Effector CD8-positive, alpha-beta T cell (primary cell): ENCODE measurements around the gene WDR45B.

Experiments
- DNase-seq: peaks from one replicate; lab custom pipeline; 2025; lab: John Stamatoyannopoulos, UW

WDR45B gene

DNA sequence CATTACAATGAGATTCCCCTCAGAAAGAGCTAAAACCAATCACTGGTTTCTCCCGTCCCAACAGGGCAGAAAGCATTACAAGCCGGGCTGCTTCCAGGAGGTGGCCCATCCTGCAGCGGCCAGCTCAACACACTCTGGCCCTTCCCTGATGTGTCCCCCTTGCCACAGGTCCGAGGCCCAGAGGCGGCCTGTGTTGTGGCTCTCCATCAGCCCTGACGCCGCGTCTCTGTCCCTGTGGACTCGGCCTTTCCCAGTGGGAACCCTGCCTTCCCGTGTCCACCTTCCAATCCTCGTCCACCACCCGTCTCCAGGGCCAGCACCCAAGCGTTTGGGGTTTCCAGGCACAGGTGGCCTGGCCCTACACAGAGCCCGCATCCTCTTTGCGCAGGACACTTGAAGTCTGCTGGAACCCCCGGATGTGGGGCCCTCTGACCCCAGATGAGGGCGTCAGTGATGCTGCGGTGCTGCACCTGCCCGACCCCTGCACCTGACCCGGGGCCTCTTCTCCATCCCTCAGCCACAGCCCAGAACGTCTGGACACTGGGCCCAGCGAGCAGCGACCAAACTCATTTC, 29.2 kb upstream of the WDR45B start:
- DNase-seq: no peak

DNA sequence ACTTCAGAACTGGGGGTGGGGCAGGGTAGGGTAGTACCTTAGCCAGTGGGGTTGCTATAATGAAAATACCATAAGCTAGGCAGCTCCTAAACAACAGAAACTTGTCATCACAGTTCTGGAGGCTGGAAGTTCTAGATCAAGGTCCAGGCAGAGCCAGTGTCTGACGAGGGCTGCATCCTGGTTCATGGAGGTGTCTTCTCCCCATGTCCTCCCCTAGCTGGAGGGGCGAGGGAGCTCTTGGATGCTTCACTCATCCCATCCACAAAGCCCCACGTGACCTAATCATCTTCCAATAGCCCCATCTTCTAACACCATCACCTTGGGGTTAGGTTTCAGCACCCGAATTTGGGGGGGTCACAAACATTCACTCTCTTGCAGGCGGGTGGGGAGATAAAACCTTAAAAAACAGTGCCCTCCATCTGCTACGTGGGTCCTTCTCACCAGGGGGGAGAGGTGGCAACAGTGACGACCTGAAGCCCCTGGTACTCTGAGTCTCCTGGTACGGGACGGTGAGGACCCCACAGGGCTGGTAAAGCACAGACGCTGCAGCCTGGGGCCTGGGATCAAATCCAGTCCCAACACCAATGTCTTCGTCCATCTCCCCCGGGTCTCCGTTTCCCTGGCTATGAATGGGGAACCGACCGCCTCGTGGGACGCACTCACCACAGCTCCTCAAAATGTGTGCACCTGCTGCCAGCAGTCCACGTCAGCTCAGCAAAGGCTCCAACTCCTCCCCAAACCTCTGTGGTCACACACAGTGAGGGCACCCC, 27.4 kb upstream of the WDR45B start:
- no peak for DNase-seq

DNA sequence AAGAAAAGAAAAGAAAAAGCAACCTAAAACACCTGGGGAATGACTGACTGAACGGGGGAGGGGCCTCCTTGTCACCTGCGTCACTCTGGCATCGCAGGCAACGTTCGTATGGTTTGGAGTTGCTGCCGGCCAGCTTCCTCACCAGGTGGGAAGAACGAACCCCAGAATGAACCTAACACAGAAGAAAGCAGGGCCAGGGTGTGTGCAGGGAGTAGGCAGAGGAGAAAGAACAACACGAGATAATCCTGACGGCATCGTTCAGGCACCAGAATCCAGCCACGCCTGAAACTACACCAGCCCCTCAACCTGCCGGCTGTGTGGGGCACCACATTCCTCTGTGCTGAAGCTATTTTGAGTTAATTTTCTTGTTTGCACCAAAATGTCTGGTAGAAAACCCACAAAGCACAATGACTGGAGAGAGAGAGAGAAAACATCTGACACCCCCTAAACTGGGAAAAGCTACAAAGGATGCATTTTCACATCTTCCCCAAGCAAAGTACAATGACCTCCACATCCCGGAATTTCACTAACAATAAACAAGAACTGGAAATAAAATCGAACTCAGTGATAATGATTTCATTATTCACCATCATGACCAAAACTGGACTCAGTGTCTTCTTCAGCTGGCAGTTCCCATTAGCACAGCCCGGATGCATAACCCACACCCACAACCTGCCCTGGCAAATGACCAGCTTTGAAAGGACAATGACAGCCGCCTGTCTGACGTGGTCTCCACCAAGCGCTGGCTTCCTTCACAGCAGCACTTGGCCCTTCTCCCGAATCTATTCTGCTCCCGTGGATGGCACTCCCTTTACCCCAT, 26.6 kb upstream of the WDR45B start:
- DNase-seq: no peak

DNA sequence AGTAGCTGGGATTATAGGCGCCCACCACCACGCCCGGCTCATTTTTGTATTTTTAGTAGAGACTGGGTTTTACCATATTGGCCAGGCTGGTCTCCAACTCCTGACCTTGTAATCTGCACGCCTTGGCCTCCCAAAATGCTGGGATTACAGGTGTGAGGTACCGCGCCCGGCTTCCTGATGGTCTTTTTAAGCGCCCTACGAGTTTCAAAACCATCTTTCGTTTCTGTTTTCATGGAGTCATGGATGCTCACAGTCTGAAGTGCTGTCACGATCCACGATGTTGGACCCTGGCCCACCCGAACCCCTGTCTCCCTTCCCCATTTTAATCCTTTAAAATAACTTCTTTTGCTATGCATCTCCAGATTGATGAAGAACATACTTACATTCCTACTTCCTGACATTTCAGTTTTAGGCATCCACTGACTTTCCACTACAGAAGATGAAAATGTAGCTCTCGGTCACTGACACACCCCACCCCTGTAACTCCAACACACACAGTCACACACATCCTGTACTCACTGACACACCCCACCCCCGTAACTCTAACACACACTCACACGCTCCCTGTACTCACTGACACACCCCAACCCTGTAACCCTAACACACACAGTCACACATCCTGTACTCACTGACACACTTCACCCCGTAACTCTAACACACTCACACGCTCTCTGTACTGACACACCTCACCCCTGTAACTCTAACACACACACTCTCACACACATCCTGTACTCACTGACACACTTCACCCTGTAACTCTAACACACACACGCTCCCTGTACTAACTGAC, 22.6 kb upstream of the WDR45B start:
- DNase-seq: no peak

DNA sequence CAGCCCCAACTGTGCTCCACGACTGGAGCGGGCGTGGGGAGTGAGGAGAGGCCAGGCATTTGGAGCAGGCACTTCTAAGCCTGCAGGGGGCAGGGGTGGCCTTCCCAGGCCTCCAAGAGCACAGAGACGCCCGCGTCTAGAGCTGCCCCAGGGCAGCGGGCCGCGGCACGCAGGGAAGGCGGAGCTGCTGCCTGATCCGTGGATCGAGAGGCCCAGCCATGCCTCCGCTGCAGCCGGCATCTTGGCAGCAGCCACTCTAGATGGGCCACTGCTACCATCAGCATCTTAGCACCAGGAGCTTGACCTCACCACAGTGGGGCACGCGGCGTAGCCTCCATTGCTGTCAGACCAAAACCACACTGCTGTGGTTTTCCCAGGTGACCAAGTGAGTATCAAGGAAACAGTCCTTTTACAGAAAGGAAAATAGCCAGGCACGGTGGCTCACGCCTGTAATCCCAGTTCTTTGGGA, 20.4 kb upstream of the WDR45B start:
- no peak for DNase-seq

DNA sequence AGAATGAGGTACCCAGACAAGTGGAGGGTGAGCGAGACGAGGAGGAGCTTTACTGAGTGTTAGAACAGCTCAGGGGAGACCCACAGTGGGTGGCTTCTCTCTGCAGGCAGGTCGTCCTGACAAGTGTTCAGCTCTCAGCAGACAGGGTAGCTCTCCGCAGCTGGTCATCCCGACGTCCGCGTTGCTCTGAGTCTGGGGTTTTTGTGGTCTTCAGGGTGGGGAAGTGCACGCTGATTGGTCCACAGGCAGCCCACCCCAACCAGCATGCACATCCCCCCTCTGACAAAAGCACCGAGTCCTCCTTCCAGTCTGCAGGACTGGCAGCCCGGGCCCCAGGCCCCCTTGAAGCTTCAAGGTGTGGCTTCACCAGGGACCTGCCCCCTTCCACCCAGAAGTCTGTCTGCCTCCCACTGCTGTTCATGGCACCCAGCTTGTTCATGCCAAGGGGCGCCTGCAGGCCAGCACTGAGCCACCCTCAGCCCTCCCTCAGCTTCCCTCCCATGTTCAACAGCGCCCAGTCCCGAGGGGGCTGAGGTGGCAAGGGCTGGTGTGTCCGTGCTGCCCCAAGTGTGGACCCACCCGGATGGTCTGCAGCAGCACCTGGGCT, 19.9 kb upstream of the WDR45B start:
- no peak for DNase-seq

DNA sequence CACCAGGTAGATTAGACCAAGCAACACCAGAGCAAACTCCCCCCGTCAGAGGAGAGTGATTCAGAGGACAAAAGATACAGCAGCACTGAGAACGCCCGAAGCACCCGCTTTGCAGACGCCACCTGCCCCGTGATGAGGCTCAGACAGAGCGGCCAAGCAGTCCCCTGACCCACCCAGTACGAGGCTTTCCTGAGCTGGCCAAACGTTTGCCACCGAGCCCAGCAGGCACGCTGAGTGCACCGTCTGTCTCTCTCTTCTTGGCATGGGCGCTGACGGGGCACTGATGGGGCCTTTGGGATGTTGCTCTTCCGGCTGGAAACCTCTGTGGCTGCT, 19.4 kb upstream of the WDR45B start:
- DNase-seq: no peak

DNA sequence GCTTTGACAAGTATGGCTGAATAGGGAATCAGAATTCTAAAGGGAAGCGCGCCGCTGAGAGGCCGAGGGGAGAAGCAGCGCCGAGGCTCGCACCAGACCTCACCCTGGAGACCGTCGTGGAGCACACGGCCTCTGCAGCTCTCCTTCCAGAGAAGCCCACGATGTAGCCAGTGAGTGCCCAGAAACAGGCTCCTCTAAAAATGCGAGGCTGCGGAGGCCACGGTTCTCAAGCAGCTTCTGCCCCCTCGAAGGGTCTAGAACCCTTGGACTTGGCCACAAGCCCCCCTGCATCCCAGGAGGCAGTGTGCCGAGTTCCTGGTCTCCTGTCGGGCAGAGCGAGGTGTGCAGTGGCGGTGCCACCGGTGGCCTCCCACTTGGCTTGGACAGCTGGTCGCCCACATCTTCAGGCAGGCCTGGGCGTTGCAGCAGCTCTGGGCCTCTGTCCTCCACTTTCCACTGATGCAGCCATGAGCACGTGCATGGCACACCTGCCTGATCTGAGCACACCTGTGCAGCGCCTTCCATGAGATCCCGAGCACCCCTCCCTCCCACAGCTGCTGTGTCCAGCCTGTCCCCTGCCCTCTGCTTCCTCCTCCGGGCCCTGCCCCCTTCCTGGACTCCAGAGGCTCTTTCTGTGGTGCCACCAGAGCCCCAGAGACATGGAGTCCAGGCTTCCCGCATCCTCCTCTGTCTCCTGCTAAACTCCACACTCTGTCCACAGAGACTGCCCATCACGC, 18.9 kb upstream of the WDR45B start:
- DNase-seq: no peak

DNA sequence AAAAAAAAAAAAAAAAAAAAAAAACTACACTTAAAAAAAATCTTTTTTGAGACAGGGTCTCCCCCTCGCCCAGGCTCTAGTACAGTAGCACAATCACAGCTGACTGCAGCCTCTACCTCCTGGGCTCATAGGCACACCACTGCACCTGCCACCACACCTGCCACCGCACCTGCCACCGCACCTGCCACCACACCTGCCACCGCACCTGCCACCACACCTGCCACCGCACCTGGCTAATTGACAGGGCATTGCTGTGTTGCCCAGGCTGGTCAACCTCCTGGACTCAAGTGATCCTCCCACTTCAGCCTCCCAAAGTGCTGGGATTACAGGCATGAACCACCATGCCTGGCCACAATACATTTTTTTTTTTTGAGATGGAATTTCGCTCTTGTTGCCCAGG, 17.6 kb upstream of the WDR45B start:
- no peak for DNase-seq

DNA sequence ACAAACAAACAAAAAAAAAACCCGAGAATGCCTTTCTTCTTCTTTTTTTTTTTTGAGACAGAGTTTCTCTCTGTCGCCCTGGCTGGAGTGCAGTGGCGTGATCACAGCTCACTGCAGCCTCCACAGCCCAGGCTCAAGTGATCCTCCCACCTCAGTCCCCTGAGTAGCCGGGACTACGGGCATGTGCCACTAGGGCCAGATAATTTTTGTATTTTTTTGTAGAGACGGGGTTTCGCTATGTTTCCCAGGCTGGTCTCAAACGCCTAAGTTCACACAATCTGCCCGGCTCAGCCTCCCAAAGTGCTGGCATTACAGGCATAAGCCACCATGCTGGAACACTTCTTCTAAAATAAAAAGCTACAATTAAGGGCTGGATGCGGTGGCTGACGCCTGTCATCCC, 17.0 kb upstream of the WDR45B start:
- DNase-seq: no peak

DNA sequence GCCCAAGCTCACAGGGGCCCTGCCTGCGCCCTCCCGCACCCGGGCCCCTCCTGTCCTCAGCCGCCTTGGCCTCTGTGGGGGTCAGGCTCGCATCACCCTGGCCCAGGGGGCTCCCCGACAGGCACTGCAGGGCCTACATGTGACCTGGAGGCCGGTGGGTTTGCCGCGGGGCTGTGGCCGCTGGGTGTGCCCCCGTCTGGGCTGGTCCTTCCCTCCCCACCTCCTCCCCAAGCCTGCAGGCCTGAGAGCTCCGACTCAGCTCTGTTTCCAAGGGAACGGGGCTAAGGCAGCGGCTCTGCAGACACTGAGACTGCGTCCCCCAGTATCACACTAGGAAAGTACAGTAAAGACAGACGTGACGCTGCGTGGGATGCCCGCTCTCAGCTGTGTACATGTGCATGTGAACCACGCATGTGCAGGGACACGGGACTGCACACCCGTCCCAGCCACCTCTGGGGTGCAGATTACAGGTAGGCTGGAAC, 16.5 kb upstream of the WDR45B start:
- DNase-seq: no peak

DNA sequence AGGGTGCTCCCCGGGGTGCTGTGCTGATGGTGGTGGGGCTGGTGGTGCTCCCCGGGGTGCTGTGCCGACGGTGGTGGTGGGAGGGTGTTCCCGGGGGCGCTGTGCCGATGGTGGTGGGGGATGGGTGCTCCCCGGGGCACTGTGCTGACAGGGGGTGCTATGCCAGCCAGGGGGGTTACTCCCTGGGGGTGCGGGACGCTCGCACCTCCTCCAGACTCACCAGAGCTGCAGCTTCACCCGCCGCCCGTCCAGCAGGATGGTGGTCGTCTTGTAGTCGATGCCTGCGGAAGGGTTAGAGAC, 16.0 kb upstream of the WDR45B start:
- no peak for DNase-seq

DNA sequence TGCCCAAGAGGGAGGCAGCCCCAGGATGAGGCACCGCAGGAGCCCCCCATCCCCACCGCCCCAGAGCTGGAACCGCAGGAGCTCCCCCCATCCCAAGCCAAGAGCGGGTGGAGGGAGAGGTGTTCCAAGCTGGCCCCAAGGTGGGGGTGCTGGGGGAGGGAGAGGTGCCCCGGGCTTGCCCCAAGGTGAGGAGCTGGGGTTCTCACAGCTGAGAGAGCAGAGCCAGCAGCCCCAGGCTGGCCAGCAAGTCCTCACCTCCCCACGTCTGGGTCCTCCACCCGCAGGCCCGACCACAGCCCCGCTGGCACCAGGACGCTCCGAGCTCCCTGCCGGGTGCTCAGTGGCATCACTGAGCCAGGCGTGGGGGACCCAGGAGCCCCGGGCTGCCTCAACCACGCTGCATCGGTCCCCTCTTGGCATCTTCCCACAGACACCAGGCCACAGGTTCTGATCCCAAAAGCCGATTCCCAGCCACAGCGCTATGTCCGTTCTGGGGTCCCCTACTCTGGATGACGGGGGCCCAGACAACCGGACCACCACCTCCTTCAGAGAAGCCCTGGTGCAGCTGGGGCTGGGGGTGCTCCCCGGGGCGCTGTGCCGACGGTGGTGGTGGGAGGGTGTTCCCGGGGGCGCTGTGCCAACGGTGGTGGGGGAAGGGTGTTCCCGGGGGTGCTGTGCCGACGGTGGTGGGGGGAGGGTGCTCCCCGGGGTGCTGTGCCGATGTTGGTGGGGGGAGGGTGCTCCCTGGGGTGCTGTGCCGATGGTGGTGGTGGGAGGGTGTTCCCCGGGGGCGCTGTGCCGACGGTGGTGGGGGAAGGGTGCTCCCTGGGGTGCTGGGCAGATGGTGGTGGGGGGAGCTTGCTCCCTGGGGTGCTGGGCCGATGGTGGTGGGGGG, 15.4 kb upstream of the WDR45B start:
- DNase-seq: no peak

DNA sequence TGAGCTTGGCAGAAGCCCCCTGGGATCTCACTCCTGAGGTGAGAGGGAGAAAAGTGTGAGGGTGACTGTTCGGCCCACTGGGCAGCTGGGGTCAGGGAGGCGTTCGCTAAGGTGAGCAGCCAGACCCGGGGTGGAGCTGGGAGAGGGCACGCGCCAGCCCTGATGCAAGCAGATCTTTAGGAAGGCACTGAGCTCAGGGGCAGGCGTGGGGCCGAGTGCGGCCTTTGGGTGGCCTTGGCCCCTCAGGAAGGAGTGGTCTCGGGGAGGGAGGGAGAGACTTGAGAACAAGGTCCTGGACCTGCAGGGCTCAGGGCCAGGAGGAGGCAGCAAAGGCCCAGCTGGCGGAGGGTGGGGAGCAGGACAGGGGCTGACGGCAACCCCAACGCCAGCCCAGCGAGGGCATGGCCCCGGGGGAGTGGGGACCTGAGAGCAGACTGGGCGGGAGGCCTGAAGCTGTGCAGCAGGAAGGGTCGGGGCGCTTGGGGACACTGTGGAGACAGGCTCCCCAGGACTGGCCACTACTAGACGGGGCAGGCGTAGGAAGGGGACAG, 14.5 kb upstream of the WDR45B start:
- no peak for DNase-seq

DNA sequence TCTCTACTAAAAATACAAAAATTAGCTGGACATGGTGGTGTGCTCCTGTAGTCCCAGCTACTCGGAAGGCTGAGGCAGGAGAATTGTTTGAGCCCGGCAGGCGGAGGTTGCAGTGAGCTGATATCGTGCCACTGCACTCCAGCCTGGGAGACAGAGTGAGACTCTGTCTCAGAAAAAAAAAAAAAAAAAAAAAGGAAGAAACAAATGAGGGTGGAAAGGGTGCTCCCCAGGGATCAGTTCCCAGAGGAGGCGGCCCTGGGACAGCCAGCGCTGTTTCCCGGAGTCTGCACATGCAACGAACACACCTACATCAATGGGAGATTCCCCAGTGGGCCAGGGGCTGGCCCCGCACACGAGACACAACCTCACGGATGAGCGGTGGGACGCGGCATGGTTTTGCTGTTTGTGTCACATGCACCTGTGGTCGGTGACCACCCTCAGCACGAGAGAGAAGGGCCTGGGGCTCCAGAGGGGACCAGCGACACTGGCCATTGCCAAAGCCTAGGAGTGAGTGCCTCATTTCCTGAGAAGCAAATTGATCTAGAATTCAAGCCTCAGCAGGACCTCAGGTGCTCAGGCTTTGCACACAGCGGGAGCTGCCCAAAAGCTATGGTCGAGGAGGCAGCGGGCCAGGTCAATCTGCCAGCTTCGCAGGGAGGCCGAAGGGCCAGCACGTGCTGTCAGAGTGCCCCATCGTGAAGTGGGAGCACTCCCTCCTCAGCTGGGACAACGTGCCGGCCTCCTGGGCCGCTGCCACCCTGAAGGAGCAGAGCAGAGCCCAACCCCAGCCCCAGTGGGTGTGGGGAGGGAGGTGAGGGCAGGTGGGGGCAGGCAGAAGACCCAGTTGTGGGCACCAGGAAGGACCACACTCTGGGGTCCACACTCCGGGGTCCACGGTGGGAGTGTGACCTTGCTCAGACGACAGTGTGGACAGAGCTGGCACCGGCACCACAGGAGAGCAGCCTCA, 13.8 kb upstream of the WDR45B start:
- no peak for DNase-seq

DNA sequence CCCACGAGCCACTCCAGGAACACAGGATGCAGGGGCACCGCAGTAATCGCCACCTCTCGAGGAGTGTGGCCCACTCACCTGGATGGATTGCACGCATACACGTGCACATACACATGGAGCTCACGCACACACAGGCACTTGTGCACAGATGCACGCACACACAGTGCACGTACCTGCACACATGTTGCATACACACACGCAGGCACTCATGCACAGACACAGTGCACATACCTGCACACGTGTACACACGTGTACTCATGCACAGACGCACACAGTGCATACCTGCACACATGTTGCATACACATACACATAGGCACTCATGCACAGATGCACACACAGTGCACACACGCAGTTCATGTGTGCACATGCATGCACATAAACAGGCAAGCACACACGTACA, 11.6 kb upstream of the WDR45B start:
- no peak for DNase-seq

DNA sequence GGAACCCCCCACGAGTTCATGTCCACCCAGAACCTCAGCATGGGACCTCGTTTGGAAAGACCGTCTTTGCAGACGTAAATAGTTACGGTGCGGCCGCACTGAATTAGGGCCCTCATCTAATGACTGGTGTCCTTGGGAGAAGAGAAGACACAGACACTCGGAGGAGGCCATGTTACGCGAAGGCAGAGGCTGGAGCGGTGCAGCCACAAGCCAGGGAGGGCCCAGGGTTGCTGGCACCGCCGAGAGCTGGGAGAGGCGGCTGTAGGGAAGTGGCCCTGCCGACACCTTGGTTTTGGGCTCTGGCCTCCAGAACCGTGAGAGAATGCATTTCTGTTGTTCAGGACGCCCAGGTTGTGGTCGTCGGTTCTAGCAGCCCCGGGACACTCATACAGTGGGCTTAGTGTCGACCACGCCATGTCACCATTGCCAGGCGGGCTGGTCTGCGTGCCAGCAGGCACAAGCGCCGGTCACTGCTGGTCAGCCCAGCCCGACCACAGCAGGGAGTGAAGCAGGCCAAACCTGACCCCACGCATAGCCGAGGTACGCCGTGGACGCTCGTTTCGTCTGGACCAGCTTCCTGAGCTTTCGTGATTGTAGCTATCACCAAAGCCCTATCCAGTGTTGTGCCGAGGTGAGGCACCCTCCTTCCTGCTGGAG, 10.7 kb upstream of the WDR45B start:
- DNase-seq: no peak

DNA sequence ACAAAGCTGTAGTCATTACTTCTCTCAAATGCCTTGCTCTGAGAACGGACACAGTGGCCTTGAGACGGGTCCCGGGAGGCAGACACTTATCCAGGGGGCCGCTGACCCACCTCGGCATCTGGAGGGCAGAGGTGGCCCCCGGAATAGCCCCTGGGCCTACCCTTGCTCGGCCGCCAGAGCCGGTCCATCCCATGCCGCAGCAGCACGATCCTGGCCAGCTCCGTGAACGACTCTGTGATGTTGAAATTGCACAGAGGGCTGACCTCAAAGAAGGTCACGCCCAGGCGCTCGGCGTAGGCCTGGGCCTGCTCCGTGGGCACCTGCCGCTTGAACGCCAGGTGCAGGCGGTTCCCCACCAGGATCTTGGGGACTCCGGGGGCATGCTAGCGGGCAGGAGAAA, 10.1 kb upstream of the WDR45B start:
- no peak for DNase-seq
